ENCODE results near the gene CRABP2. TPM values are rescaled to one million over a fixed set of nuclear protein-coding genes. Genes with fewer than 3 reads are reported as not detected.
A peak's percentile ranks its signal among the peaks of the same experiment; 100 is the strongest.

The CRABP2 gene
- total and polyA plus RNA-seq, 2 of the 13 experiments (the other 11 are each of a cell fraction or from before 2014, with no cell fraction given), result 0.40 to 0.60 TPM

DNA sequence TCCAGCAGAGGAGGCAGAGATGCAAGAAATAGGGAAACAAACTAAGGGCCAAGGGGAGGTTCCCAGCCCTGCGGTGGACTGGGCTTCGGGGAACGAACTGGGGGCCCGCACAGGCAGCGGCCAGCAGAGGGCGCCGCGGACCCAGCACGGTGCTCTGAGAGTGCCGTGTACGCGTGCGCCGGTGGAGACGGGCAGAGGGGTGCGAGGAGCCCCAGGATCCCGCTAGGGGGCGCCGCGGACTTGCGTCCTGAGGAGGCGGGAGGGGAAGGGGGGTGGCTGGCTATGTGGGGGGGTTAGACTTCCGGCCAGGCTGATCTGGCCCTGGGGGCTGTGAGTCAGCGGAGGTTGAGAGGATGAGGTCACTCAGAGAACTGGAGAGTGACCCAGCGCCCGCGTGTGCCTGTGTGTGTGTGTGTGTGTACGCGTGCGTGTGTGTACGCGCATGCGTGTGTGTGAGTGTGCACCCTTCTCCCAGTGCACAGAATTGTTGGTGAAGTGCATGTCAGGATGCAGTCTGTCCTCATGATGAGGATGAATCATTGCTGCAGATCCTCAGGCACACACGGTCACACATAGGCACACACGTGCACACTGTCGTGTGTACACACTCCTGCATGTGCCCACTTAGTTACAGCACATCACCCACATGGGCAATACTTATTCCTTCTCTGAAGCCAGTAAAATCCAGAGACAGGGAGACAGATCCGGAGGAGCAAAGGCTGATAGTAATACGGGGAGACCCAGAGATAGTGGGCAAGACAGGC is 45.2 kb downstream of the CRABP2 start (continued):
- TF ChIP-seq, protein P1, sequence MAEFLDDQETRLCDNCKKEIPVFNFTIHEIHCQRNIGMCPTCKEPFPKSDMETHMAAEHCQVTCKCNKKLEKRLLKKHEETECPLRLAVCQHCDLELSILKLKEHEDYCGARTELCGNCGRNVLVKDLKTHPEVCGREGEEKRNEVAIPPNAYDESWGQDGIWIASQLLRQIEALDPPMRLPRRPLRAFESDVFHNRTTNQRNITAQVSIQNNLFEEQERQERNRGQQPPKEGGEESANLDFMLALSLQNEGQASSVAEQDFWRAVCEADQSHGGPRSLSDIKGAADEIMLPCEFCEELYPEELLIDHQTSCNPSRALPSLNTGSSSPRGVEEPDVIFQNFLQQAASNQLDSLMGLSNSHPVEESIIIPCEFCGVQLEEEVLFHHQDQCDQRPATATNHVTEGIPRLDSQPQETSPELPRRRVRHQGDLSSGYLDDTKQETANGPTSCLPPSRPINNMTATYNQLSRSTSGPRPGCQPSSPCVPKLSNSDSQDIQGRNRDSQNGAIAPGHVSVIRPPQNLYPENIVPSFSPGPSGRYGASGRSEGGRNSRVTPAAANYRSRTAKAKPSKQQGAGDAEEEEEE (CRISPR knock-in tag; IDR thresholded peaks at IDR 0.05; ENCODE audit: borderline replicate concordance), result no peak
- TF ChIP-seq ZNF556 (CRISPR knock-in tag; IDR thresholded peaks at IDR 0.05; ENCODE audit: borderline replicate concordance) (no peak; the same call in 1 of the 2 replicates), RFX1 (IDR thresholded peaks at IDR 0.05) (no peak), ZSCAN9 (CRISPR knock-in tag; IDR thresholded peaks at IDR 0.05; ENCODE audit: borderline replicate concordance) (peak; percentile 65; the same call in 1 of the 2 replicates), PAWR (CRISPR knock-in tag; IDR thresholded peaks at IDR 0.05; ENCODE audit: borderline replicate concordance) (no peak), EHMT2 (IDR thresholded peaks at IDR 0.05; ENCODE audit: borderline replicate concordance, low read depth, low read length) (no peak), REL (CRISPR knock-in tag; conservative IDR thresholded peaks at IDR 0.05) (0 out of 2 replicates have a peak, but pooled peaks have one; percentile 23), ZNF83 (CRISPR knock-in tag; IDR thresholded peaks at IDR 0.05; ENCODE audit: borderline replicate concordance) (no peak), HDAC1 (CRISPR knock-in tag; IDR thresholded peaks at IDR 0.05) (peak; percentile 84), NFYB (CRISPR knock-in tag; IDR thresholded peaks at IDR 0.05) (no peak), TEAD3 (CRISPR knock-in tag; optimal IDR thresholded peaks at IDR 0.05; ENCODE audit: borderline replicate concordance) (peak; percentile 86), ZNF383 (CRISPR knock-in tag; IDR thresholded peaks at IDR 0.05; ENCODE audit: borderline replicate concordance) (no peak), ZNF354B (CRISPR knock-in tag; IDR thresholded peaks at IDR 0.05) (no peak), SIX1 (CRISPR knock-in tag; IDR thresholded peaks at IDR 0.05; ENCODE audit: borderline replicate concordance) (no peak), EEA1 (CRISPR knock-in tag; IDR thresholded peaks at IDR 0.05; ENCODE audit: borderline replicate concordance) (no peak), ZNF30 (CRISPR knock-in tag; IDR thresholded peaks at IDR 0.05) (no peak), ZFP36L1 (CRISPR knock-in tag; IDR thresholded peaks at IDR 0.05) (peak; percentile 62; the same call in 1 of the 2 replicates), JUND (CRISPR knock-in tag; IDR thresholded peaks at IDR 0.05) (peak; percentile 94)
- TF ChIP-seq, protein P2, sequence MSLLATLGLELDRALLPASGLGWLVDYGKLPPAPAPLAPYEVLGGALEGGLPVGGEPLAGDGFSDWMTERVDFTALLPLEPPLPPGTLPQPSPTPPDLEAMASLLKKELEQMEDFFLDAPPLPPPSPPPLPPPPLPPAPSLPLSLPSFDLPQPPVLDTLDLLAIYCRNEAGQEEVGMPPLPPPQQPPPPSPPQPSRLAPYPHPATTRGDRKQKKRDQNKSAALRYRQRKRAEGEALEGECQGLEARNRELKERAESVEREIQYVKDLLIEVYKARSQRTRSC (CRISPR knock-in tag; IDR thresholded peaks at IDR 0.05; ENCODE audit: low read depth), result no peak; the same call in 1 of the 2 replicates
- TF ChIP-seq, protein P3, sequence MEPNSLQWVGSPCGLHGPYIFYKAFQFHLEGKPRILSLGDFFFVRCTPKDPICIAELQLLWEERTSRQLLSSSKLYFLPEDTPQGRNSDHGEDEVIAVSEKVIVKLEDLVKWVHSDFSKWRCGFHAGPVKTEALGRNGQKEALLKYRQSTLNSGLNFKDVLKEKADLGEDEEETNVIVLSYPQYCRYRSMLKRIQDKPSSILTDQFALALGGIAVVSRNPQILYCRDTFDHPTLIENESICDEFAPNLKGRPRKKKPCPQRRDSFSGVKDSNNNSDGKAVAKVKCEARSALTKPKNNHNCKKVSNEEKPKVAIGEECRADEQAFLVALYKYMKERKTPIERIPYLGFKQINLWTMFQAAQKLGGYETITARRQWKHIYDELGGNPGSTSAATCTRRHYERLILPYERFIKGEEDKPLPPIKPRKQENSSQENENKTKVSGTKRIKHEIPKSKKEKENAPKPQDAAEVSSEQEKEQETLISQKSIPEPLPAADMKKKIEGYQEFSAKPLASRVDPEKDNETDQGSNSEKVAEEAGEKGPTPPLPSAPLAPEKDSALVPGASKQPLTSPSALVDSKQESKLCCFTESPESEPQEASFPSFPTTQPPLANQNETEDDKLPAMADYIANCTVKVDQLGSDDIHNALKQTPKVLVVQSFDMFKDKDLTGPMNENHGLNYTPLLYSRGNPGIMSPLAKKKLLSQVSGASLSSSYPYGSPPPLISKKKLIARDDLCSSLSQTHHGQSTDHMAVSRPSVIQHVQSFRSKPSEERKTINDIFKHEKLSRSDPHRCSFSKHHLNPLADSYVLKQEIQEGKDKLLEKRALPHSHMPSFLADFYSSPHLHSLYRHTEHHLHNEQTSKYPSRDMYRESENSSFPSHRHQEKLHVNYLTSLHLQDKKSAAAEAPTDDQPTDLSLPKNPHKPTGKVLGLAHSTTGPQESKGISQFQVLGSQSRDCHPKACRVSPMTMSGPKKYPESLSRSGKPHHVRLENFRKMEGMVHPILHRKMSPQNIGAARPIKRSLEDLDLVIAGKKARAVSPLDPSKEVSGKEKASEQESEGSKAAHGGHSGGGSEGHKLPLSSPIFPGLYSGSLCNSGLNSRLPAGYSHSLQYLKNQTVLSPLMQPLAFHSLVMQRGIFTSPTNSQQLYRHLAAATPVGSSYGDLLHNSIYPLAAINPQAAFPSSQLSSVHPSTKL (CRISPR knock-in tag; IDR thresholded peaks at IDR 0.05), result no peak; the same call in none of the 2 replicates
- TF ChIP-seq, protein P4, sequence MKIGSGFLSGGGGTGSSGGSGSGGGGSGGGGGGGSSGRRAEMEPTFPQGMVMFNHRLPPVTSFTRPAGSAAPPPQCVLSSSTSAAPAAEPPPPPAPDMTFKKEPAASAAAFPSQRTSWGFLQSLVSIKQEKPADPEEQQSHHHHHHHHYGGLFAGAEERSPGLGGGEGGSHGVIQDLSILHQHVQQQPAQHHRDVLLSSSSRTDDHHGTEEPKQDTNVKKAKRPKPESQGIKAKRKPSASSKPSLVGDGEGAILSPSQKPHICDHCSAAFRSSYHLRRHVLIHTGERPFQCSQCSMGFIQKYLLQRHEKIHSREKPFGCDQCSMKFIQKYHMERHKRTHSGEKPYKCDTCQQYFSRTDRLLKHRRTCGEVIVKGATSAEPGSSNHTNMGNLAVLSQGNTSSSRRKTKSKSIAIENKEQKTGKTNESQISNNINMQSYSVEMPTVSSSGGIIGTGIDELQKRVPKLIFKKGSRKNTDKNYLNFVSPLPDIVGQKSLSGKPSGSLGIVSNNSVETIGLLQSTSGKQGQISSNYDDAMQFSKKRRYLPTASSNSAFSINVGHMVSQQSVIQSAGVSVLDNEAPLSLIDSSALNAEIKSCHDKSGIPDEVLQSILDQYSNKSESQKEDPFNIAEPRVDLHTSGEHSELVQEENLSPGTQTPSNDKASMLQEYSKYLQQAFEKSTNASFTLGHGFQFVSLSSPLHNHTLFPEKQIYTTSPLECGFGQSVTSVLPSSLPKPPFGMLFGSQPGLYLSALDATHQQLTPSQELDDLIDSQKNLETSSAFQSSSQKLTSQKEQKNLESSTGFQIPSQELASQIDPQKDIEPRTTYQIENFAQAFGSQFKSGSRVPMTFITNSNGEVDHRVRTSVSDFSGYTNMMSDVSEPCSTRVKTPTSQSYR (CRISPR knock-in tag; IDR thresholded peaks at IDR 0.05; ENCODE audit: borderline replicate concordance), result no peak; the same call in 1 of the 2 replicates
